B cell (primary cell): Measurements from ENCODE around the gene ZNF687.

ENCODE experiments used
- EZH2 ChIP-seq: IDR thresholded peaks from 2 replicates; pipeline ENCODE4 v1.6.1; 2012; ENCODE audit warnings: borderline replicate concordance, low read depth, mild to moderate bottlenecking, moderate library complexity, low read length; ENCODE audit not compliant: insufficient read depth, poor library complexity, severe bottlenecking
- TF ChIP-seq, protein P1 (sequence below): fragments of 200-600 bp; IDR thresholded peaks from one replicate; pipeline ENCODE4 v1.8.0; 2022; ENCODE audit warnings: antibody characterized with exemption, mild to moderate bottlenecking

DNA sequence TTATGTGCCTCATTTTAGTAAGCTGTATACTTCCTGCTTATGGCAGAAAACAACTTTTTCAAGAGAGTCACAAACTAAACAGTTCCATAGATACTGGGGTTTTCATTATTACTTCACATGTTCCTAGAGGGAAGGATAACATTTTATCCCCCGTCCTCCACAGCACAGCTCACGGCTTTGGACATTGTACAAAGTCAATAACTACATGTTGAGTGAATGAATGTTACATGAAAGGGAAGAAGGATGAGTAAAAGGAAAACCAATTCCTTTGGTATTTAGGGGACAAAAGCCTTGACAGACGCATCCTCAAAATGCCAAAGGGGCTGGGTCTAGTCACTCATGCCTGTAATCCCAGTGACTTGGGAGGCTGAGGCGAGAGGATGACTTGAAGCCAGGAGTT, 30.3 kb downstream of the ZNF687 start:
- TF ChIP-seq, protein P1, sequence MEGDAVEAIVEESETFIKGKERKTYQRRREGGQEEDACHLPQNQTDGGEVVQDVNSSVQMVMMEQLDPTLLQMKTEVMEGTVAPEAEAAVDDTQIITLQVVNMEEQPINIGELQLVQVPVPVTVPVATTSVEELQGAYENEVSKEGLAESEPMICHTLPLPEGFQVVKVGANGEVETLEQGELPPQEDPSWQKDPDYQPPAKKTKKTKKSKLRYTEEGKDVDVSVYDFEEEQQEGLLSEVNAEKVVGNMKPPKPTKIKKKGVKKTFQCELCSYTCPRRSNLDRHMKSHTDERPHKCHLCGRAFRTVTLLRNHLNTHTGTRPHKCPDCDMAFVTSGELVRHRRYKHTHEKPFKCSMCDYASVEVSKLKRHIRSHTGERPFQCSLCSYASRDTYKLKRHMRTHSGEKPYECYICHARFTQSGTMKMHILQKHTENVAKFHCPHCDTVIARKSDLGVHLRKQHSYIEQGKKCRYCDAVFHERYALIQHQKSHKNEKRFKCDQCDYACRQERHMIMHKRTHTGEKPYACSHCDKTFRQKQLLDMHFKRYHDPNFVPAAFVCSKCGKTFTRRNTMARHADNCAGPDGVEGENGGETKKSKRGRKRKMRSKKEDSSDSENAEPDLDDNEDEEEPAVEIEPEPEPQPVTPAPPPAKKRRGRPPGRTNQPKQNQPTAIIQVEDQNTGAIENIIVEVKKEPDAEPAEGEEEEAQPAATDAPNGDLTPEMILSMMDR = no peak
- no peak for TF ChIP-seq EZH2
